ENCODE results near the gene GUCY1A1. TPM values are rescaled to one million over a fixed set of nuclear protein-coding genes. Genes with fewer than 3 reads are reported as not detected.

The GUCY1A1 gene
- total RNA-seq, 1 donor from 2014 or later: 37.1 TPM

- Histone ChIP-seq H3K4me3 (no peak overlapping the region), H3K9me3 (no peaks in the 10 kb centered on the region), H3K27ac (no peak overlapping the region), H3K36me3 (no peaks in the 10 kb centered on the region), H3K27me3 (no peaks in the 10 kb centered on the region), H3K4me1 (no peaks in the 10 kb centered on the region)
- TF ChIP-seq CTCF (IDR thresholded peaks at IDR 0.05): no peak
- no peak for DNase-seq (ENCODE audit: low spot score in 2 of 2)
- intact Hi-C loops (cut with DNase I): no loop called here
Observed at GRCh38 chr4:155749041-155749440, 82.4 kb downstream of the GUCY1A1 start.

GRCh38 chr4:155751569-155751968, 84.9 kb downstream of the GUCY1A1 start:
- DNase-seq (ENCODE audit: low spot score in 2 of 2): no peak
- Histone ChIP-seq H3K36me3 (no peaks in the 10 kb centered on the region), H3K9me3 (no peaks in the 10 kb centered on the region), H3K4me3 (no peak overlapping the region), H3K4me1 (no peaks in the 10 kb centered on the region), H3K27ac (no peak overlapping the region), H3K27me3 (no peaks in the 10 kb centered on the region)
- intact Hi-C loops (cut with DNase I): no loop called here
- TF ChIP-seq CTCF (IDR thresholded peaks at IDR 0.05): no peak

- no peaks in the 10 kb centered on the region for H3K9me3 ChIP-seq
- H3K4me1 ChIP-seq: peaks cover 0 to 6% of the 10 kb centered on the region in 2 donors
- H3K27me3 ChIP-seq: no peaks in the 10 kb centered on the region
- TF ChIP-seq CTCF (IDR thresholded peaks at IDR 0.05): no peak
- H3K27ac ChIP-seq: peak overlapping the region in 1 of 2 donors; percentile 93
- no peak for DNase-seq (ENCODE audit: low spot score in 2 of 2)
- intact Hi-C loops (cut with DNase I): loop anchor here (1.0 to 5.0 kb wide), 7 partner anchors 27 to 381 kb away; partner anchors contain the start of genes CTSO, GUCY1A1 and MAP9
- H3K36me3 ChIP-seq: no peaks in the 10 kb centered on the region
- no peak overlapping the region for H3K4me3 ChIP-seq
Observed at GRCh38 chr4:155757745-155758265, 91.2 kb downstream of the GUCY1A1 start.

- no peaks in the 10 kb centered on the region for H3K27me3 ChIP-seq
- intact Hi-C loops (cut with DNase I): loop anchor here (1.0 to 5.0 kb wide), 7 partner anchors 26 to 381 kb away; partner anchors contain the start of genes CTSO, GUCY1A1 and MAP9
Observed at GRCh38 chr4:155758481-155759371, 92.1 kb downstream of the GUCY1A1 start, which contains the start of gene GUCY1B1. Gene GUCY1B1 (plus strand): TSS chr4:155759021. CDS start chr4:155759141, 120 bp downstream.

More at GRCh38 chr4:155758481-155759371, 92.1 kb downstream of the GUCY1A1 start, which contains the start of gene GUCY1B1:
- H3K27ac ChIP-seq: peak within 1 kb of the TSS; percentile 93 to 94
- TF ChIP-seq CTCF (IDR thresholded peaks at IDR 0.05): peak; percentile 29 to 60 (median 36)
- peak within 1 kb of the TSS; percentile 80 to 94 for H3K4me3 ChIP-seq
- H3K4me1 ChIP-seq: peaks cover 0 to 6% of the 10 kb centered on the region in 2 donors
- no peaks in the 10 kb centered on the region for H3K36me3 ChIP-seq
- H3K9me3 ChIP-seq: no peaks in the 10 kb centered on the region
- peak; percentile 82 to 97 for DNase-seq (ENCODE audit: low spot score in 2 of 2)
